Measurements from ENCODE around the gene SNAP25. TPM values are rescaled to one million over a fixed set of nuclear protein-coding genes. Genes with fewer than 3 reads are reported as not detected.

SNAP25 gene
- total and polyA plus RNA-seq, 9 donors = 5.1 to 19.8 (median 11.3) TPM

DNA sequence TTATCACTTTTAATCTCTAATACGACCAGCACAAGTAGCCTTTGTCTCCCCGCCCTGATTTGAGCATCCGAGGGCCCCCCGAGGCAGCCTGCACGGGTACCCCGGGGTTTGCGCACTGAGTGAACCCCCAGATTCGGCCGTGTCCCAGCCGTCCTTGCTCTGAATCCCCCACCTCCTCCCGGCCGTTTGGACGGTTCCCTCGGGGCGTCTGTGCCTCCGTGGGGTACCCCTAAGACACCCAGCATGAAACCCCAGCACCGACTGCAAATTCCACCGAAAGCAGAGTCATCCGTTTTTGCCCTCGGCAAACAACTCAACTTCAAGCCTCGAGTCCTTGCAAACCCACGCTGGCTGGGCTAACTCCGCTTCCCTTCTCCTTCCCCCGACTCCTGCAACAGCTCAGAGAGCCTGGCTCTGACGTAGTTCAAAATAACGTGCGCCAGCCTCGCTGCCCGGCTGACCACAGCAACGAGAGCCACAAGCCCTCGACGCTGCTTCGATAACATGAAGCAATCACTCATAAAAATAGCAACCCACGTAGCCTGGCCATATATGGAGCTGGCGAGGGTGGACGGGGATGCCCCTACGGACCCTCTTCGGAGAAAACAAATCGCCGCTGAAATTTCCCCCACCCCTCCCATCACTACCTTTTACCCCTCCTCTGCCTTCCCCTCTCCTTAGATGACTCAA, 764 bp upstream of the SNAP25 start:
- H3K27ac ChIP-seq = peak overlapping the region; percentile 90 to 96
- 0 to 2% (median 1%) methylated on average over 40 of the region's 40 CpGs for WGBS, 3 donors

DNA sequence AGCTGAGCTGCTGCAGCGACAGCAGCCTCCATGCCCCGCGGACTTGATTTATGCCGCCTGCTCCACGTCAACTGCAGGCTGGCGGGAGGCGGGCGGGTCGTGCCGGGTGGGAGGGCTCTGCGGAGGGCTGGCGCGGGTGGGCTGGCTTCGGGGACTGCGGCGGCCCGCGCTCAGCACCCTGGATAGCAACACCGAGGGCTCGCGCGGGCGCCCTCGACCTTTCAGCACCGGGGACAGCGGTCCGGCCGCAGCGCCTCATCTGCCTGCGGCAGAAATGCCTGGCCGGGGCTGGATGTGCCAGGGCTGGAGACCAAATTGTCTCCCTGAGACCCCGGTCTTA, 792 bp downstream of the SNAP25 start:
- TF ChIP-seq, protein P1, sequence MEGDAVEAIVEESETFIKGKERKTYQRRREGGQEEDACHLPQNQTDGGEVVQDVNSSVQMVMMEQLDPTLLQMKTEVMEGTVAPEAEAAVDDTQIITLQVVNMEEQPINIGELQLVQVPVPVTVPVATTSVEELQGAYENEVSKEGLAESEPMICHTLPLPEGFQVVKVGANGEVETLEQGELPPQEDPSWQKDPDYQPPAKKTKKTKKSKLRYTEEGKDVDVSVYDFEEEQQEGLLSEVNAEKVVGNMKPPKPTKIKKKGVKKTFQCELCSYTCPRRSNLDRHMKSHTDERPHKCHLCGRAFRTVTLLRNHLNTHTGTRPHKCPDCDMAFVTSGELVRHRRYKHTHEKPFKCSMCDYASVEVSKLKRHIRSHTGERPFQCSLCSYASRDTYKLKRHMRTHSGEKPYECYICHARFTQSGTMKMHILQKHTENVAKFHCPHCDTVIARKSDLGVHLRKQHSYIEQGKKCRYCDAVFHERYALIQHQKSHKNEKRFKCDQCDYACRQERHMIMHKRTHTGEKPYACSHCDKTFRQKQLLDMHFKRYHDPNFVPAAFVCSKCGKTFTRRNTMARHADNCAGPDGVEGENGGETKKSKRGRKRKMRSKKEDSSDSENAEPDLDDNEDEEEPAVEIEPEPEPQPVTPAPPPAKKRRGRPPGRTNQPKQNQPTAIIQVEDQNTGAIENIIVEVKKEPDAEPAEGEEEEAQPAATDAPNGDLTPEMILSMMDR (IDR thresholded peaks at IDR 0.05) = no peak
- TF ChIP-seq POLR2A (IDR thresholded peaks at IDR 0.05) = peak; percentile 33
- no peaks in the 10 kb centered on the region for H3K36me3 ChIP-seq
- intact Hi-C loops (cut with DNase I) = loop anchor here in 1 of 4 donors (5.0 kb wide), 1 partner anchor 213 kb away; the partner anchor contains the start of gene MKKS
- DNase-seq = peak; percentile 81 to 93 (median 90)
- no peaks in the 10 kb centered on the region for H3K27me3 ChIP-seq
- H3K27ac ChIP-seq = peak overlapping the region; percentile 90 to 96
- no peaks in the 10 kb centered on the region for H3K9me3 ChIP-seq
- WGBS, 3 donors = 0 to 2% (median 1%) methylated on average over 32 of the region's 32 CpGs
- peak overlapping the region; percentile 44 for H3K4me3 ChIP-seq
- peaks cover 2% of the 10 kb centered on the region for H3K4me1 ChIP-seq (ENCODE audit: insufficient read depth)

More for the DNA sequence above, 764 bp upstream of the SNAP25 start:
- H3K9me3 ChIP-seq = no peaks in the 10 kb centered on the region
- peak; percentile 86 to 91 (median 87) for DNase-seq
- H3K4me3 ChIP-seq = peak overlapping the region; percentile 44
- H3K4me1 ChIP-seq (ENCODE audit: insufficient read depth) = peaks cover 2% of the 10 kb centered on the region
- H3K36me3 ChIP-seq = no peaks in the 10 kb centered on the region
- TF ChIP-seq, protein P1 (IDR thresholded peaks at IDR 0.05) = no peak
- no peak for TF ChIP-seq EP300 (IDR thresholded peaks at IDR 0.05)
- peak; percentile 75 for TF ChIP-seq POLR2A (IDR thresholded peaks at IDR 0.05)
- intact Hi-C loops (cut with DNase I) = loop anchor here in 1 of 4 donors (5.0 kb wide), 1 partner anchor 214 kb away; the partner anchor contains the start of gene MKKS
- no peaks in the 10 kb centered on the region for H3K27me3 ChIP-seq

- H3K4me3 ChIP-seq = no peak overlapping the region
- peaks cover 2% of the 10 kb centered on the region for H3K4me1 ChIP-seq (ENCODE audit: insufficient read depth)
- no peaks in the 10 kb centered on the region for H3K27me3 ChIP-seq
- H3K9me3 ChIP-seq = no peaks in the 10 kb centered on the region
- intact Hi-C loops (cut with DNase I) = loop anchor here in 2 of 4 donors (5.0 to 10.0 kb wide), 2 partner anchors 195 to 212 kb away; partner anchors contain the start of gene MKKS (in 1 of the 2)
- no peak overlapping the region for H3K27ac ChIP-seq
- no peaks in the 10 kb centered on the region for H3K36me3 ChIP-seq
- 84 to 86% (median 85%) methylated on average over 4 of the region's 4 CpGs for WGBS, 3 donors
- TF ChIP-seq POLR2A (IDR thresholded peaks at IDR 0.05) (no peak), EP300 (IDR thresholded peaks at IDR 0.05) (no peak)
- TF ChIP-seq, protein P1 (IDR thresholded peaks at IDR 0.05) = no peak
- no peak for DNase-seq
Observed at GRCh38 chr20:10219993-10220750, 1.5 kb downstream of the SNAP25 start.

GRCh38 chr20:10221021-10221420, 2.4 kb downstream of the SNAP25 start:
- no peak overlapping the region for H3K4me3 ChIP-seq
- H3K4me1 ChIP-seq (ENCODE audit: insufficient read depth) = peaks cover 2% of the 10 kb centered on the region
- no peaks in the 10 kb centered on the region for H3K9me3 ChIP-seq
- no peak overlapping the region for H3K27ac ChIP-seq
- no peaks in the 10 kb centered on the region for H3K27me3 ChIP-seq
- intact Hi-C loops (cut with DNase I) = loop anchor here in 1 of 4 donors (10.0 kb wide), 1 partner anchor 194 kb away; no protein-coding TSS in a partner anchor
- DNase-seq = no peak
- no peak for TF ChIP-seq POLR2A (IDR thresholded peaks at IDR 0.05)
- no peak for TF ChIP-seq EP300 (IDR thresholded peaks at IDR 0.05)
- TF ChIP-seq, protein P1 (IDR thresholded peaks at IDR 0.05) = no peak
- 88 to 91% (median 89%) methylated on average over 6 of the region's 6 CpGs for WGBS, 3 donors
- no peaks in the 10 kb centered on the region for H3K36me3 ChIP-seq

Measured in ovary (tissue), 9 donors.